Hematopoietic multipotent progenitor cell treated with erythropoietin and hydrocortisone succinate and interleukin-3 and kit ligand, for 6 days (in vitro differentiated cells): Measurements from ENCODE around the gene IL10RB.

Experiments used
- DNase-seq: peaks from one replicate; pipeline ENCODE4 v3.0.0-alpha.2; 2015

IL10RB gene

DNA sequence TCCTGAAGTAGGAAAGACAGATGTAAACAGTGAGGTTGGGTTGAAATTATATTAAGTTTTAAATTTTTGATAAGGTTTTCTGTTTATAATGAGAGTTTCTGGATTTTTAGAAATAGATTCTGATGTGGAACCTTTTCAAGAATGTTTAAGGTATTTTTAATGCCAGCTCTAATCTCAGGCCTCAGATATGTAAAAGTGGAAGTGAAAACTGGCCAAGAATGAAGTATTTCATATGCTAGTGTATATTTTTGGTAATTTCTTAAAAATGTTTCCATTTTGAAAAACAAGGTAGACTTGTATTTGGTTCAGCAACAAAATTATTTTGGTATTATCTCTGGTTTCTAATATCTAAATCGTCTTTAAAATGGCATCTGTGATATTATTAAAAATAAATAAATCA is 73.0 kb downstream of the IL10RB start:
- DNase-seq: no peak

DNA sequence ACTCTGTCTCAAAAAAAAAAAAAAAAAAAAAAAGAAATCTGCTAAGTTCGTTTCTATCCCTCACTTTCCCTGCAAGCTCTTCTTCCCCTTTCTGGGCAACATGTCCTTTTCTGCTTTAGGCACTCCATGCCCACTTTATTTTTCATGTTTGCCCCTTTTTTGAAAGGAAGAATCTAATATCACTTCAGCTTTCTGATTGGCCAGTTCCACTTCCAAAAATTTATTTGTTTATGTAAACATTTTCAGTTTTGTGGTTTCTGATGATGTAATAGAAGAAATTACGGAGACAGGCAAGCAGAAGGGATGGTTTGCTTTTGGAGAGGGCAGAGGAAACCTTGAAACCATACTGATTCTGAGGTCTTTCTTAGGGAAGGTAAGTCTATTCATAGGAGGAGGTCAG is 73.8 kb downstream of the IL10RB start:
- no peak for DNase-seq

DNA sequence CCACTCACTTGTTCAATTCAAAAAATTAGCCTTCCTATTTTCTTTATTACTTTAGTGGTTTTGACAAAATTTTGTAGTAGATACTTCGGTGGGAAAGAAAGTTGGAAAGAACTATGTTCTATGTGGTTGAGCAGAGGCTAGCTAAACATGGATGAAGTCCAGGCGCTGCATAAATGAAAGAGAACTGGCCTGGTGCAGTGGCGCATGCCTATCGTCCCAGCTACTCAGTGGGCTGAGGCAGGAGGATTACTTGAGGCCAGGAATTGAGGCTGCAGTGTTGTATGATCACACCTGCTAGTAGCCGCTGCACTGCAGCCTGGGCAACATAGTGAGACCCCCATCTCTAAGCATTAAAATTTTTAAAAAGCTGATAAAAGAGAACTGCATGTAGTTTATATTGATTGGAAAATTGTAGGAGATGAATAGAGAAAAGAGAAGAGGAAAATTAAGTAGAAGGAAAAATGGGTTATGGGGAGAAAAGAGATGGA is 79.6 kb downstream of the IL10RB start:
- no peak for DNase-seq
